Stimulated activated CD8-positive, alpha-beta memory T cell treated with anti-CD3 and anti-CD28 coated beads, Interleukin-7, amount 100 ng/mL, for 24 hours (primary cell): Measurements from ENCODE around the gene BOD1.
"Not testable (repeated sequence)": the region's sequence is repeated elsewhere in the genome, so short reads cannot be mapped to it uniquely, and the experiment has no call there.

ENCODE experiments used
- DNase-seq: peaks from one replicate; pipeline ENCODE4 v3.0.0-alpha.2; 2020; ENCODE audit warnings: low read depth

The BOD1 gene

DNA sequence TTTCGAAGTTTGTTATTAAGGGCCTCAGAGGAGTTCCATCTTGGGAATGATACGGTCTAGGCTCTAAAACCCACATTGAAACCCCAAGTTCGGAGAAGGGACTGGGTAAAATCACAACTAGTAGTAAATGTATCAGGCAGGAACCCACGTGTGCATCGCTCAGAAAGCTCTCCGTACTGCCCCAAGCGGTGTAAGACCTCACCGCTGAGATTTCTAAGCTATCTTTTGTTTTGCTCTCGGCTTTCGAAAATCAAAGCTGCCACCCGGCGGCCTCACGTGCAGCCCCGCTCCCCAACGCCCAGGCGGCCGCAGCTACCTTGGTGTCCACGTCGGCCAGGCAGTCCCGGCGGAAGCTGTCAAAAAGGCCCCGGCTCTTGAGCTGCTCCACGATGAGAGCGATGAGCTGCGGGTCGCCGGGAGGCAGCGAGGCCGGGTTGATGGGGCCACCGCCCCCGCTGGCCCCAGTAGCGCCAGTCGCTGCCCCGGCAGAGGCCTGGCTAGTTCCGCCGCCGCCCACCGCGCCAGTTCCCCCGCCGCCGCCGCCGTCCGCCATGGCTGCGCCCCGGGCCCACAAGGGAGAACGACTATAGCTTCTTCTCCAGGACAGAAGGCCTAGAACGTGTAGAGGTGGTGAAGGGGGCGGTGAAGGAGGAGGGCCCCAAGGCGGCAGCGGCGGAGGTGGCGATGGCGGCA lies 420 bp downstream of the BOD1 start:
- peak; percentile 35 for DNase-seq

DNA sequence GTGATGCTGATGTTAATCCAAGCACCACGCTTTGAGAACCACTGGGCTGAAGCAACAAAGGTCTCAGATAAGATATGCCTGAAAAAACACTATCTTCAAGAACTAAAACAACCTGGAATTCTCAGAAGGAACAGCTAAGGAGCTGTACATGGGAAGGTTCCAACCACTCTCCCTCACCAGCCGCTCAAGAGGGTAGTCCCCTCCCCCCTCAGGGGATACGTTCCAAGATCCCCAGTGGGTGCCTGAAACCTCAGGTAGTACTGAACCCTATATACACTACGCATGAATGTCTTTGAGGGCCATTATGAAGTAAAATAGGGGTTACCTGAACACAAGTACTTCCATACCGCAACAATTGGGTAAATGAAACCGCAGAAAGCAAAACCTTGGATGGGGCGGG lies 1.9 kb downstream of the BOD1 start:
- no peak for DNase-seq

DNA sequence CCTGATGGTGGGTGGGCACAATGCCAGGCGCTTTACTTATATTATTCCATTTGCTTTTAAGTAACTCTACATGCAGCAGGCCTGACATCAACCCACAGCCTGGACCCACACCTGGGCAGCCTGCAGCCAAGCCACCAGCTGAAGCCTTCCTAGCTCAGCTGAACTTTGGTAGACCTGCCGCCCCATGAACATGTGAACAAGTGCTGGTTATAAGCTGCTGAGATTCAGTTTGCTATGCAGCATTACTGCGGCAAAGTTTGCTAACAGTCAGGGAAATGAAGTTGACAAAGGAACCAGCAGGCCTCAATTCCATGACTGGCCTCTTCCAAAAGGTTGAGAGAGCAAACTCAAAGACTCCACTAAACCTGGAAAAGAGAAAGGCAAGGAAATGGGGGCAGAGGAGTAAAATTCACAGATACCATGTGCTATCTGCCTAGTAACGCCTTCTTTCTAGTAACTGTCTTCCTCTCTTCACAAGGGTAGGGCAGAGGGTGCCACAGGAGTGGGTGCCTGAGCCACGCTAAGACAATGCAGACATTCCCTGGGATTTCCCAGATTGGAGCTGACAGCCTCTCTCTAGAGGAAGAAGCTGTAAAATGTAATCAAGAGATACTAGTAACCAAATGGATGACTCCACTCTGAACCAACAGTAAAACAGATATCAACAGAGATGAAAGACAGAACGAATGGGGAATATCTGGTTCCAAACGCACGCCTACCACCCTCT lies 2.9 kb downstream of the BOD1 start:
- DNase-seq, result no peak

DNA sequence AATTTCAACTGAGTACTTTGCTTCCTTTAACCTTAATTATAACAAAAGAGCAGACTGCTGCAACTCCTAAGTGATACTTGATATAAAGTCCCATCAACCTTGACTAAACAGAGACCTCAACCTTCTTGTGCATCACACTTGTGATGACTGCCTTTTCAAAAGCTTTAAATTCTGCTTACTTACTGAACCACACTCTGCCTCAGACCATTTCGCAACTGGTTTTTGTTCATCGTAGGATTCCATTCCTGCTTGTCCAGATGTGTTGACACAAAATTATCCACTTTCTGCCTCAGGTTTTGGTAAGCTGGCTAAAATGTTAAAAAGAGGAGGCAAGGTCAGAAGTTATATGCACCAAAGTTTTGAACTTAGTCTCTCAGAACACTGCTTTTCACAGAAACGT lies 3.5 kb downstream of the BOD1 start:
- no peak for DNase-seq

DNA sequence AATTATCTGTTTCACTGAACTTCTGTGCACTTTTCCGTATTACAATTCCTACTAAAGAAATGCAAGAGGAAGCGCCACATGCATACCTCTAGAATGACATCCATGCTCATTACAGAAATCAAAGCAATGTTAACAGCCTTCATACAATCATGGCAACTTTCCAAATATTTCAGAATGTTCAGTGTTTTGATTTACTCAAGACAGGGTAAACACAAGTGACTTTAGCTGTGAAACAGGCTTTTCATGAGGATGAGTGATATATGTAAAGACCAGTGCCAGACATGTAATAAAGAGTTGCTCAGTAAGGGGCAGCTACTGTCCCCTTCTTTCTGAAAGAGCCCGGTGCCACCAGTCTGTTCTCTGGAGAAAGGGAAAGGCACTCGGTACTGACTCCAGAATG lies 4.7 kb downstream of the BOD1 start:
- no peak for DNase-seq

DNA sequence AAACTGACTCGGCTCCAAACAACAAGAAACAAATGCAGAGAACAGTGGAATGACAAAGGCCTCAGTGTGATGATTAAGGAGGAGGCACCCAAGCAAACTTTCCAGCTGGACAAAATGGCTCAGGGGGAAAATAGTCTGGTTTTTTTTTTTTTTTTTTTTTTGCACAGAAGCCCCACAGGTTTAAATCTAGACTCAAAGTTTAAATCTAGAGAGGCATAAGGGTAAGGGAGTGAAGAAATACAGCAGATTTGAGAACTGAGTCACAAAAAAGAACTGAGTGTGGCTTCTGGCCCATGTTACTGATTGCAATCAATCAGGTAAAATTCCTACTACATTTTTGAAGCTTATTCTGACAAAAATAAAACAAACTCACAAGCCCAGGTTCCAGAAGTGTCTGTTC lies 12.3 kb downstream of the BOD1 start:
- DNase-seq, result no peak

DNA sequence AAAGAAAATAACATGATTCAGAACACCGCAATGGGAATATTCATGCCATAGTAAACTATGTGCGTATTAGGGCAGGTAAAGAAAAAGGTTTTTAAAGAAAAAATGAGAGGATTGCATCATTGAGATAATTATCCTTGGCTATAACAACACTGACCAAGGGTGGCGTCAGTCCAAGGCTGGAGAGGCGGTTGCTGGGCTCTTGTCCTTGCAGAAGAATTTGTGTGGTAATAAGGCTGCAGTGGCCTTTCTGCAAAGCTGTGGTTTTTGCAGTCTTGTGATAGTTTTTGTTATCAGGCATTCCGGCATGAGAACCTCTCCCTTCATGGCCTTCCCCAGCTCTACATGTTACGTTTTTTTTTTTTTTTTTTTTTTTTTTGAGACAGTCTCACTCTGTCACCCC lies 14.0 kb downstream of the BOD1 start:
- no peak for DNase-seq

DNA sequence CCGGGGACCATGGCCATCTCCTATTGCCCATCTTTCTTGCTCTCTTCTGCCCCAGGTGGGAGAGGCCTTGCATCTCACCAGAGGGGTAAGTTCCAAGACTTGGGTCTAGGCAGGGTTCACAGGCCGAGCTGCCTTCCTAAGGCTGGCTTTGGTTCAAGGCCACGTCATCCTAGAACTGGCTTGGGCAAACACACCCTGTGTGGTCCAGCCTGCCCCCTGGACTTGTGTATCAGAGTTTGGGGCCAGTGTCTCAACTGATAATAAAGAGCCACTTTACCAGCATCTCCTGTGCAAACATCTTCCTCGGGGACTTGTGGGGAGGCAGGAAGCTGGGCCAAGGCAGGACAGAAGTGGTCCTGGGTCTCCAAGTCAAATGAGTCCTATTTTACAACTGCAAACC lies 17.8 kb downstream of the BOD1 start:
- no peak for DNase-seq

DNA sequence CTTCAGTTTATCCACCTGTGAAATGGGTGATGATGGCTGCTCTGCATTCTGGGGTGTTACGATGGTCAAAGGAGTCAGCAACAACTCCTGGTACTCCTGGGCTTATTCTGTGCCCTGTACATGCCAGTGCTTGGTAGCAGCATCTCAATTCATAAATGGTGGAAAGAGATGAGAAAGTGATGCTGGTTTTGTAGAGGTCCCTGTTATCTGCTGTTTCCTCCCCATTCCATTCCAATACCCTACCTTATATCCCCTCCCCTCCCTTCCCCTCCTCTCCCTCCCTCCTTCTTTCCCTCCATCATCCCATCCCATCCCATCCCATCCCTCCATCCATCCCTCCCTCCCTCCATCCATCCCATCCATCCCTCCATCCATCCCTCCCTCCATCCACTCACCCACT lies 19.1 kb downstream of the BOD1 start:
- DNase-seq, result no peak

DNA sequence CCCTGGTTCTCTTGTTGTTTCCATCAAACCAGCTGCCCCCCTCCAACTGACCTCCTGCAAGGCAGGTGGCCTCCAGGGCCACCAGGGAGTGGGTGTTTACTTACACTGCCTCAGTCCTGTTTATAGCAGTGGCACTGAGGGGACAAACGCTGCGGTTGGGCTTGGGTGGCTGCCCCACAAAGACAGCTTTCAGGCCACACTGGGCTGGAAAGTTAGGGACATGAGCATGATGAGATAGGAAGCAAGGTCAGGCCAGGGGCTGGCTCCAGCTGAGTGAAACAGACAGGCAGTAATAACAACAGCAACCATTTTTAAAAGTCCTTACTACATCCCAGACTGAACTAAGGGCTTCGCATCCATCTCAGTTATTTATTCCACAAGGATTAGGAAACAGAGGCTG lies 20.6 kb downstream of the BOD1 start:
- no peak for DNase-seq

DNA sequence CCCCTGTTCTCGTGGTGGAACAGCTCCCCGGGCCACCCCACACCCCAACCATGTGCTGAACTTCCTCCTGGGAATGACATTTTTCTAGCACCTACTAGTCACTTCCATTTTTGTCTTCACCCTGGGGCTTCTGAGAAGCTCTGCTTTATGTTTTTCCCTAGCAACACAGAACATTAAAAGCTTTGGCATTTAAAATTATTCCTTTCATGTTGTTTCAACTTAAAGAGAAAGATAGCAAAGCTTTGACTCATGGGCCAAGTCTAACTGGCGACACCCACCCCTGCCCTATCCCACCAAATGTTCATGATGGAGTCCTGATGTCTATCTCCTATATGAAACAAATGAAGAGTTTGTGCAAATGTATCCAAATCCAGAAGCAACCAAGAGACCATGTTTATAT lies 22.4 kb downstream of the BOD1 start:
- no peak for DNase-seq

DNA sequence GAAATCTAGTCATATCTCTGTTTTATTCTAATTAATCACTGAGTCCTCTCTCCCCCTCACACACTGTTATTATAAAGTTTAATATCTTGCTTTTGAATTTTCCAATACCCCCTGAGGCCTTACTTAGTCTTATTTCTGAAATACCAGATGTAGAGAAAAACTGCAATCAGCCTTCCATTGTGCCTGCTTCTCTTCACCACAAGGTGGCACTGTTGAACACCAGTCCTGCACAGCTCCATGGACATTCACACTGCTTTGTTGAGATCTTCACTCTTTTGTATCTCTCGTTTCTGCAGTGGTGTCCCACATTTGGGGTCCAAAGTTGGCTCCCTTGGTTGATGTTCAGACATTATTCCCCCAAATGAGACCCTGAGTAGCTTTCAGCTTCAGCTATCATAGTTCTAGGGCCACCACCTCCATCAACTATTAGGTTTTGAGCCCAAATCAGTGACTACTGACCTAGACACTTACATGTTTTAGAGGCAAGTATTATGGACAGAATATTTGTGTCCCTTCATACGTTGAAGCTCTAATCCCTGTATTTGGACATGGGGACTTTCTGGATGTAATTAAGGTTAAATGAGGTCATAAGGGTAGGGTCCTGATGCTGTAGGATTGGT lies 24.3 kb downstream of the BOD1 start:
- DNase-seq, result no peak

DNA sequence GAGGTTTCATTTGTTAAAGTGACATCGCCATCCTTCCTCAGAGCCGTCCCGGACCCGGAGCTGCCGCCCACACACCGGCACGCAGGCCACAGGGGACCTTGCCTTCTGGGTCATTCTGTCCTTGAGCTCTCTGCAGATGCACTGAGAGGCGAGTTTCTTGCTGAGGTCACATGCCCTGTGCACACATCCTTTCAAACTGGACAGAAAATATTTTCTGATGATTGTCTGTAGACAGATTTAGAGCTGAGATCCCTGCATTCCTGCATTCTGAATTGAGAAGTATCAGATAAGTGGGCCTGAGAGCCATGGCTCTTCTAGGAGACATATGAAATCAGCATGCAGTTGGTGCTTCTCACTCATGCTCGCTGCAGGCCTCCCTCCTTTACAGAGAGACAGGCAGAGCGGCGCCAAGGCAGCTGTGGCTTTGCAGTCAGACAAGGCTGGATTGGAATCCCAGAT lies 25.4 kb downstream of the BOD1 start:
- DNase-seq, result no peak

DNA sequence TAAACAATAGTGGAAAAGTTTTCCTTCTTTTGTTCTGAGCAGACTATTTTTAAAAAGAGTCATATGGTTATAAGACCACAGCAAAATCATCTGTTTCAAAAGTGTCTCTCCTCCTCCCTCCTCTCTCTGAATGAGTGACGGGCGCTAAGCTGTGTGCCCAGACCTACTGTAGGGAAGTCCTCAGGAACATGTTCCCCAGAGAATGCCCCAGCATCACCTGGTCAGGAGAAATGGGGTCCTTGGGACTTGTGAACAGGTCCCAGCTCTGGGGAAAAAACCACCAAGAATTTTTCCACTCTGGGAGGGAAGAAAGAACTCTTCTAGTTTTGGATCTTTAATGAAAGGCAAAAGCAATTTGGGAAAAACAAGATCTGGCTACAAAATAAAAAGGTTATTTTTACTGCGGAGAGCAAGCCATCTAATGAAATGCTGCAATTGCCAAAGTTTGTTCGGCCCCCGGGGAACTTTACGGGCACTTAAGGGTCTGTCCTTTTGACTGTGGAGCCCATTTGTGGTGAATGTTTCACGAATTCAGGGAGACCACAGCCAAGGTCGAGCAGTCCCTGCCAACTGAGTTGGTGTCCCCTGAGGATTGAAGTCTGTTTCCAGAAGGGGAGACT lies 25.9 kb downstream of the BOD1 start:
- no peak for DNase-seq

DNA sequence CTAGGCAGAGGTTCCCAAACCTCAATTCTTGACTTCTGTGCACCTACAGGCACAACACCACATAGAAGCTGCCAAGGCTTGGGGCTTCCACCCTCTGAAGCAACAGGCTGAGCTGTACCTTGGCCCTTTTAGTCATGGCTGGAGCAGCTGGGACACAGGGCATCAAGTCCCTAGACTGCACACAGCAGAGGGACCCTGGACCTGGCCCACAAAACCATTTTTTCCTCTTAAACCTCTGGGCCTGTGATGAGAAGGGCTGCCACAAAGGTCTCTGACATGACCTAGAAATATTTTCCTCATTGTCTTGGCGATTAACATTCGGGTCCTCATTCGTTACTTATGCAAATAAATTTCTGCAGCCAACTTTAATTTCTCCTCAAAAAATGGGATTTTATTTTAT lies 30.3 kb downstream of the BOD1 start:
- DNase-seq, result not testable (repeated sequence)

DNA sequence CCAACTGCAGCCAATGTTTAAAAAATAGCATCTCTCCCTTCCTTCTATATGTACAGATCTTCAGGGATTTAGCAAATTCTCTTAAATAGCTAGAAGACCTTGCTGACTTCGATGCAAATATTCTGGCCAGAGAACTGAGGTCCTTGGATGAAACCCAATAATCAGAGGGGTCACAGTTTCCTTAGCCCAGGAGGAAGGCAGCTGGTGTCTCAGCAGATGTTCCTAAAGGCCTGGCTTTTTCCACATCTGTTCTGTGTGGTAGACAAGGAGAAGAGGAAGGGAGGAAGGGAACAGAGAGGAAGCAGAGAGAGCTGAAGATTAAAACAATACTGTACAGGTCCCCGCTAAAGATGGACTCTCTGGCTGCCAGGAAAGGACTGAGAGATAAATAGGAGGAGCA lies 33.1 kb downstream of the BOD1 start:
- no peak for DNase-seq

DNA sequence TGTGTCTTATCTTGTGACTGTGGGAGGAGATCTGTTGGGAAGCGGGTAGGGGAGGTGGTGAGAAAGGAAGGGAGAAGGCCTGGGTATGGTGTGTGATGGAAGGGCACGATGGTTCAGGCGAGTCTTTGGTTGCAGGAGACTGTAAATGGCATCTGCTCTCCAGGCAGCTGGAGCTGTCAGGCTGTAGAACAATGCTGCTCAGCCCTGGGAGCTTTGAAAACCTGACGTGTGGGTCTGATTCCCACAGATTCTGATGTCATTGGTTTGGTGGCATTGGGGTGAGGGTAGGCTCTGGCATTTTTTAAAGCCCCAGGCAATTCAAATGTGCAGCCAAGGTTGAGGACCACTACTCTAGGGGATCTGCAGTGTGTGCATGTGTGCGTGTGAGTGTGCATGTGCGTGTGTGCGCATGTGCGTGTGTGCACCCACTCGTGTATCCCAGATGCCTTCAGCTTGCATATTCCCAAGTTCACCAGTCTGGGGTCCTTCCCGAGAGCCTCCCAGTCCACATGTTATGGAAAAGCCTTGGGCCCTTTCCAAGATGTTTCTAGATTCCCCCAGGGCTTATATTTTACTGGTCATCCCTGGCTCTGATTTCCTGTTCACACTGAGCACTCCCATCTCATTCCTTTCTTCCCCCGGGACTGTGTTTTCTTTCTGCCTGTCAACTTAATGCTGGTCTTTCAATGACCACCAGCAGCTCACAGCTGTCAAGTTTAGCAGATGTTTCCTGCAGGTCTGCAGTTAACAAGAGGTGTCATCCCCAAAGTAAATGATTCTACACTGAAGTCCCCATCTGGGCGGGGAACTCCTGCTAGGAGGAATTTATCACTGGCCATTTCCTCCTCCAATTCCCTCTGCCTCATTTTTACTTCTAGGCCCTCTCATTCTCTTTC lies 34.0 kb downstream of the BOD1 start:
- DNase-seq, result no peak

DNA sequence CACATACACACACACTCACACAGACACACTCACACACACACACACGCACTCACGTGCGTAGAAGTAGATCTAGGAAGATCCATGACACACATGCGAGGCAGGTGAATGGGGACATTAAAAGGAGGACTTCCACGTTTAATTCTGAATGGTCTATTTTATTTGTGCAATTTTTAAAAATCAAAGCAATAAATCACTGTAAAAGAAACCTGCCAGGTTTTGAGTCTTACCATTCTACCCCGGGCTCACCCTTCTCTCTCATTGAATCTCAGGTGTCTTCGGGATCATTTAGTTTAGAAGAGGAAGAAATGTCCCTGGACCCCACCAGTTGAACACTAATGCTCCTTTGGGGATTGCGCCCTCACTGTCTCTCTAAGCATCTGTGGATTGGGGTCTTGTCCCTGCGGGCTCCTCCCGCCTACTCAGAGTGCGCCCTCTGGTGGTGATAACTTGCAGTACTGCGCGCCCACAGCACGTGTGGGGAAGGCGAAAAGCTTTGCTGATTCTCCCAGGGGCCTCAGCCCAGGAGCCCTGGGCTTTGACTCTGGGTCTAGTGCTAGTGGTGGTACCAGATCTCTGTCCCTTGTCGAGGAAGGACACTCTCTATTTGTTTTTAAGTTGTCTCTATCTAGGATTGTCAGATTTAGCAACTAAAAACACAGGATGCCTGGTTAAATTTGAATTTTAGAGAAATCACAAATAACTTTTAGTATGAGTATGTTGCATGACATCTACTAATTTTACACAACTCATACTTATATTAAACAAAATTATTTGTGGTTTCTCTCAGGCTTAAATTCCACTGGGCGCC lies 34.8 kb downstream of the BOD1 start:
- DNase-seq, result no peak

DNA sequence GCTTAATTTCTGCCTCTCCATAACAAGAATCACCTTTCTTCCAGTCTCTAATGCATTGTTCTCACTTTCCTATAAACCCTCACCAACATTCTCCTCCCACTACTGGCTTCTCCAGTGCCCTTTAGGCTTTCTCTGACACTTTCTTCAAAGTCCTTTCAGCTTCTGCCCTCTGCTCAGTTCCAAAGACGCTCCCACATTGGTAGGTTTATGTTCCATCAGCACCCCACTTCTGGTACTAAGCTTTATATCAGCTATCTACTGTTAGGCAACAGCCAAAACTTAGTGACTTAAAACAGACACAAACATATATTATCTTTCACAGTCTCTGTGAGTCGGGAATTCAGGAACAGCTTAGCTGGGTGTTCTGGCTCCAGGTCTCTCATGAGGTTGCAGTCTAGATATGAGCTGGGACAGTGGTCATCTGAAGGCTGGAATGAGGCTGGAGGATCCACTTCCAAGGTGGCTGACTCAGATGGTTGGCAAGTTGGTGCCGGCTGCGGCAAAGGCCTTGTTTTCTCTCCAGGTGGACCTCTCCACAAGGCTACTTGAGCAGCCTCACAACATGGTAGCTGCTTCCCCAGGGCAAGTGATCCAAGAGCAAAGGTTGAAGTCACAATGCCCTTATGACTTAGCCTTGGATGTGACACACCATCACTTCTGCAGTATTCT lies 37.4 kb downstream of the BOD1 start:
- no peak for DNase-seq

DNA sequence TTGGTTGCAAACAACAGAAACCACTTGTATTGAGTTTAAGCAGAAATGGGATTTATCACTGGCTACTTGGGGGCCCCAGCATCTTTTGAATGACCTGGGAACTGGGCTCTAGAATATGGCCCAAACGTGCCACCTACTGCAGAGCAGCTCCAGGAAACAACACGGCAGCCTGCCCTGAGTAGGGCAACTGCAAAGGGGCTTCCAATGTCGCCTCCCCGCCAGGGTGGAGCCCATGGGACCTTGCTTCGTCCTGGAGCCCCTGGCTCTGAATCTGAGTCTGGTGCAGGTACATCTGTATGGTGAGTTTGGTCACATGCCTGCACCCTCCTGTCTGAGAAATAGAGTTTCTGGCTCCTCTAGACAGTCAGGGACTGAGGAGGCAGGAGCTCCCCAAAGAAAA lies 38.6 kb downstream of the BOD1 start:
- no peak for DNase-seq

DNA sequence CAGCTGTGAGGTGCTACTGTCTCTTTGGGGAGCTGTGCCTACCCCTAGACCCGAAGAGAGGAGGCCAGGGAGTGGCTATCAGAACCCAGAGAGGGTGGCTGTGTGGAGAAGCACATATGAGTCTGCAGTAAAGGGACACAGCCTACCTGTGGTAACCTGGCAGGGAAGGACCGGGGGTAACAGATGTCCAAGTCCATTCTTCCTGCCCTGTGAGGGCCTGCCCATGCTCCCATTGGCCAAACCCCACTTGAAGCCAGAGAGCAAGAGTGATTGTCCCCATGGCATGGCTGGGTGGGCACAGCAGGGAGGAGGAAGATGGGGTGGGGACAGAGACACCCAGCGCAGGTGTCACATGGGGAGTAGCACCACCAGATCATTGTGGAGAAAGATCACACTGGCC lies 39.3 kb downstream of the BOD1 start:
- no peak for DNase-seq
